ENCODE results near the gene FAM107B.

FAM107B gene

GRCh38 chr10:14774797-14775196 lies at the start of gene FAM107B:
Gene FAM107B, minus strand, starts transcription at chr10:14774897. Its CDS starts 234 bp downstream, at chr10:14774663.
- peaks cover 8 to 13% of the 10 kb centered on the region in 2 experiments for H3K4me1 ChIP-seq (ENCODE audit: control insufficient read depth in 1 of 2, insufficient read depth in 1 of 2, low read depth in 1 of 2, low read length in 1 of 2)
- no peaks in the 10 kb centered on the region for H3K27me3 ChIP-seq
- H3K9me3 ChIP-seq, result no peaks in the 10 kb centered on the region
- no peak for TF ChIP-seq CTCF (IDR thresholded peaks at IDR 0.05)
- no peaks in the 10 kb centered on the region for H3K36me3 ChIP-seq
- no peak within 1 kb of the TSS for H3K4me3 ChIP-seq (ENCODE audit: low read depth in 1 of 2, low read length in 1 of 2)
- H3K27ac ChIP-seq, result no peak within 1 kb of the TSS

GRCh38 chr10:14823966-14824365 lies 49.3 kb upstream of the FAM107B start:
- H3K27ac ChIP-seq, result peak overlapping the region; percentile 20
- H3K4me1 ChIP-seq (ENCODE audit: control insufficient read depth in 1 of 2, insufficient read depth in 1 of 2, low read depth in 1 of 2, low read length in 1 of 2), result peaks cover 15% of the 10 kb centered on the region in 2 experiments
- no peaks in the 10 kb centered on the region for H3K27me3 ChIP-seq
- no peak for TF ChIP-seq CTCF (IDR thresholded peaks at IDR 0.05)
- H3K9me3 ChIP-seq, result no peaks in the 10 kb centered on the region
- H3K36me3 ChIP-seq, result no peaks in the 10 kb centered on the region
- no peak overlapping the region for H3K4me3 ChIP-seq (ENCODE audit: low read depth in 1 of 2, low read length in 1 of 2)

- Histone ChIP-seq H3K9me3 (no peaks in the 10 kb centered on the region), H3K4me1 (ENCODE audit: control insufficient read depth in 1 of 2, insufficient read depth in 1 of 2, low read depth in 1 of 2, low read length in 1 of 2) (peaks cover 15% of the 10 kb centered on the region in 2 experiments), H3K27ac (no peak overlapping the region), H3K27me3 (no peaks in the 10 kb centered on the region), H3K36me3 (no peaks in the 10 kb centered on the region), H3K4me3 (ENCODE audit: low read depth in 1 of 2, low read length in 1 of 2) (no peak overlapping the region)
- TF ChIP-seq CTCF (IDR thresholded peaks at IDR 0.05), result no peak
Measured at GRCh38 chr10:14822879-14823755, 48.4 kb upstream of the FAM107B start.

- no peak overlapping the region for H3K4me3 ChIP-seq (ENCODE audit: low read depth in 1 of 2, low read length in 1 of 2)
- no peaks in the 10 kb centered on the region for H3K9me3 ChIP-seq
- no peak overlapping the region for H3K27ac ChIP-seq
- no peaks in the 10 kb centered on the region for H3K27me3 ChIP-seq
- H3K36me3 ChIP-seq, result no peaks in the 10 kb centered on the region
- no peak for TF ChIP-seq CTCF (IDR thresholded peaks at IDR 0.05)
- peaks cover 8 to 11% of the 10 kb centered on the region in 2 experiments for H3K4me1 ChIP-seq (ENCODE audit: control insufficient read depth in 1 of 2, insufficient read depth in 1 of 2, low read depth in 1 of 2, low read length in 1 of 2)
Measured at GRCh38 chr10:14821635-14822375, 47.1 kb upstream of the FAM107B start.

- H3K36me3 ChIP-seq, result no peaks in the 10 kb centered on the region
- H3K27ac ChIP-seq, result peak overlapping the region; percentile 35
- H3K9me3 ChIP-seq, result no peaks in the 10 kb centered on the region
- H3K4me3 ChIP-seq (ENCODE audit: low read depth in 1 of 2, low read length in 1 of 2), result no peak overlapping the region
- TF ChIP-seq CTCF (IDR thresholded peaks at IDR 0.05), result no peak
- peaks cover 3 to 4% of the 10 kb centered on the region in 2 experiments for H3K4me1 ChIP-seq (ENCODE audit: control insufficient read depth in 1 of 2, insufficient read depth in 1 of 2, low read depth in 1 of 2, low read length in 1 of 2)
- H3K27me3 ChIP-seq, result no peaks in the 10 kb centered on the region
Measured at GRCh38 chr10:14820775-14821154, 46.1 kb upstream of the FAM107B start.
